Fibroblast of lung (primary cell): ENCODE data around the gene UHRF1.

Source experiments
- EZH2 ChIP-seq: IDR thresholded peaks from 2 replicates; pipeline ENCODE4 v1.5.1; 2012; ENCODE audit warnings: low read length, control low read depth, mild to moderate bottlenecking; ENCODE audit errors: missing control alignments
- TF ChIP-seq, protein P1 (sequence below), 2 donors: IDR thresholded peaks in 1 of 2; conservative IDR thresholded peaks in 1 of 2; 1 replicate in 1 of 2; 2 replicates in 1 of 2; pipeline ENCODE4 v1.5.1; 2011 to 2012; ENCODE audit warnings: low read length in 2 of 2, control low read depth in 1 of 2, inconsistent platforms in 1 of 2, low read depth in 1 of 2, mild to moderate bottlenecking in 1 of 2

- TF ChIP-seq, protein P1, sequence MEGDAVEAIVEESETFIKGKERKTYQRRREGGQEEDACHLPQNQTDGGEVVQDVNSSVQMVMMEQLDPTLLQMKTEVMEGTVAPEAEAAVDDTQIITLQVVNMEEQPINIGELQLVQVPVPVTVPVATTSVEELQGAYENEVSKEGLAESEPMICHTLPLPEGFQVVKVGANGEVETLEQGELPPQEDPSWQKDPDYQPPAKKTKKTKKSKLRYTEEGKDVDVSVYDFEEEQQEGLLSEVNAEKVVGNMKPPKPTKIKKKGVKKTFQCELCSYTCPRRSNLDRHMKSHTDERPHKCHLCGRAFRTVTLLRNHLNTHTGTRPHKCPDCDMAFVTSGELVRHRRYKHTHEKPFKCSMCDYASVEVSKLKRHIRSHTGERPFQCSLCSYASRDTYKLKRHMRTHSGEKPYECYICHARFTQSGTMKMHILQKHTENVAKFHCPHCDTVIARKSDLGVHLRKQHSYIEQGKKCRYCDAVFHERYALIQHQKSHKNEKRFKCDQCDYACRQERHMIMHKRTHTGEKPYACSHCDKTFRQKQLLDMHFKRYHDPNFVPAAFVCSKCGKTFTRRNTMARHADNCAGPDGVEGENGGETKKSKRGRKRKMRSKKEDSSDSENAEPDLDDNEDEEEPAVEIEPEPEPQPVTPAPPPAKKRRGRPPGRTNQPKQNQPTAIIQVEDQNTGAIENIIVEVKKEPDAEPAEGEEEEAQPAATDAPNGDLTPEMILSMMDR (conservative IDR thresholded peaks at IDR 0.05 in 1 of 2, IDR thresholded peaks at IDR 0.05 in 1 of 2; ENCODE audit: low read depth in 1 of 2, low read length in 2 of 2), result no peak
- no peak for TF ChIP-seq EZH2
Measured at GRCh38 chr19:4878491-4878968, 30.8 kb upstream of the UHRF1 start.
